Purkinje cell (primary cell): ENCODE measurements around the gene AKTIP. TPM values are rescaled to one million over a fixed set of nuclear protein-coding genes. Genes with fewer than 3 reads are reported as not detected.

Experiments
- polyA plus RNA-seq: library from polyadenylated mRNA; unstranded; fragments of >200 nt; fragmentation: Nextera tagmentation; gene quantifications from 2 replicates; pipeline ENCODE4 v1.2.1, GENCODE V29; 2014

AKTIP gene
- 61.2 and 71.1 TPM in 2 replicates for polyA plus RNA-seq

DNA sequence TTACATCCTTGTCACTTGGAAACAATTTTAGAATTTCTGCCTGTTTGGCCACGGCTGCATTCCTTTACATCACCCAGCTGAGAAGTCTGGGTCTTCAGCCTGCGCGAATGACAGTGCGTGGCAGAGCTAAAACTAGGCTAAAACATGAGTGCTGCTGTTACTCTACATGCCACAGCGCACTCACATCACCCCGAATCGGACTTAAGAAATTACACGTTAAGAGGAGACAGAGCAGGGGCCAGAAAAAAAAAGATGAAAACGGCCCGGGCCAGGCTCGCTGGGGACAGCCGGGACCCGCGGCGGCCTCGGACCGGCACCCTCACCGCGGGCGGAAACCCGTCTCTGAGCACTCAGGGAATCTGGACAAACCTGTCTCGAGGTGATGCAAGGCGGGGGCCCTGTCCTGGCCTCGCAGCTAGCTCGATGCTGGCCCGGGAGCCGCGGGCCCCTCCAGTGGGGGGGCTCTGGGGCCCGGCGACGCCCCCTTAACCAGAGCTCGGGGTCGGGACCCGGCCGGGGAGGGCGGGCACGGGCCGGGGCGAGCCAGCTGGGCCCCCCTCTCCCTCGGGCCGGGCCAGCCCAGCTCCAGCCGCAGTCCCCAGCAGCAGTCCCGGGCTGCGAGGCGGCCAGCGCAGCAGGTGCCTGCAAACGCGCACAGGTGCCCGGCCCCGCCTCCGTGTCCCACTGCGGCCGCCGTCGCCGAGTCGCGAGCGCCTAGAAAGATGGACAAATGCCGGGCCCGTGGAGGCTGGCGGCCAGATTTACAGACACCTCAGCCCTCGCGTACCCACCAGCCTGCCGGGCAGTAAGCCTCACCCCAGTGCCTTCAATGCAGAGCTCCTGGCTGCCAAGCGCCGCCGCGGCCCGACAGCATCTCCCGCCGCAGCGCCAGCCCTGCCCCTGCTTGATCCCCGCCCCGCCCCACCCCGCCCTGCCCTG, at the start of gene AKTIP:
AKTIP (minus strand) TSS at position 879 of the 939 bp plus-strand sequence. CDS start 2,950 bp downstream, outside the sequence.

Other genes starting within 250 kb of the AKTIP start
- gene RBL2, start 68.7 kb downstream of the AKTIP start, polyA plus RNA-seq, result 12.5 and 13.3 TPM in 2 replicates
- 19.2 and 33.3 TPM in 2 replicates for gene RPGRIP1L, start 200.7 kb upstream of the AKTIP start, polyA plus RNA-seq
- 83.3 and 115 TPM in 2 replicates for gene FTO, start 200.9 kb upstream of the AKTIP start, polyA plus RNA-seq